ENCODE data around the gene AVP. TPM values are rescaled to one million over a fixed set of nuclear protein-coding genes. Genes with fewer than 3 reads are reported as not detected.
"Not testable (repeated sequence)": the region's sequence is repeated elsewhere in the genome, so short reads cannot be mapped to it uniquely, and the experiment has no call there.

Gene AVP
- total RNA-seq, 3 donors from 2014 or later, result not detected

DNA sequence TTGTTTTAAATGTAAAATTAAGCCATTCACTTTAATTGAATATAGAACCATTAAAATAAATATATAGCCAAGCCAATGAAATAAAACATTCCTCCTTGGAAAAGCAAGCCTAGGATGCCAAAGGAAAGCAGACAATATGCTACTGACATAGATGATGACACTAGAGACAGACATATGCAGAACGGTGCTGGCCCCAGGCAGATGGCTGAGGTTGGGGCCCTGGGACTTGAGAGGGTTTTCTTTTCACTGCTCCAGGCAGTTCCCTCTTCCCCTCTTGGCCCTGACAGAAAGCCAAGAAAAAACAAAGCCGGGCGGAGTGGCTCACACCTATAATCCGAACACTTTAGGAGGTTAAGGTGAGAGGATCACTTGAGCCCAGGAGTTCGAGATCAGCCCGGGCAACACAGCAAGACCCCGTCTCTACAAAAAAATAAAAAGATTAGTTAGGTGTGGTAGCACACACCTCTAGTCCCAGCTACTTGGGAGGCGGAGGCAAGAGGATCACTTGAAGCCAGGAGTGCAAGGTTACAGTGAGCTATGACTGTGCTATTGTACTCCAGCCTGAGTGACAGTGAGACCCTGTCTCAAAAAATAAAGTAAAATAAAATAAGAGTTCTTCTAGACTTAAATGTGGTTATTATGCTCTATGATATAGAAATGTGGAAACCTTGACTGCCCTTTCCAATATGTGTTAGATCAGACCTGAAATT lies 43.9 kb upstream of the AVP start:
- TF ChIP-seq, protein P1, sequence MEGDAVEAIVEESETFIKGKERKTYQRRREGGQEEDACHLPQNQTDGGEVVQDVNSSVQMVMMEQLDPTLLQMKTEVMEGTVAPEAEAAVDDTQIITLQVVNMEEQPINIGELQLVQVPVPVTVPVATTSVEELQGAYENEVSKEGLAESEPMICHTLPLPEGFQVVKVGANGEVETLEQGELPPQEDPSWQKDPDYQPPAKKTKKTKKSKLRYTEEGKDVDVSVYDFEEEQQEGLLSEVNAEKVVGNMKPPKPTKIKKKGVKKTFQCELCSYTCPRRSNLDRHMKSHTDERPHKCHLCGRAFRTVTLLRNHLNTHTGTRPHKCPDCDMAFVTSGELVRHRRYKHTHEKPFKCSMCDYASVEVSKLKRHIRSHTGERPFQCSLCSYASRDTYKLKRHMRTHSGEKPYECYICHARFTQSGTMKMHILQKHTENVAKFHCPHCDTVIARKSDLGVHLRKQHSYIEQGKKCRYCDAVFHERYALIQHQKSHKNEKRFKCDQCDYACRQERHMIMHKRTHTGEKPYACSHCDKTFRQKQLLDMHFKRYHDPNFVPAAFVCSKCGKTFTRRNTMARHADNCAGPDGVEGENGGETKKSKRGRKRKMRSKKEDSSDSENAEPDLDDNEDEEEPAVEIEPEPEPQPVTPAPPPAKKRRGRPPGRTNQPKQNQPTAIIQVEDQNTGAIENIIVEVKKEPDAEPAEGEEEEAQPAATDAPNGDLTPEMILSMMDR (IDR thresholded peaks at IDR 0.05), result no peak
- H3K36me3 ChIP-seq (ENCODE audit: low read depth), result no peaks in the 10 kb centered on the region
- H3K9me3 ChIP-seq, result peaks cover 3% of the 10 kb centered on the region
- H3K4me3 ChIP-seq, result no peak overlapping the region
- H3K4me1 ChIP-seq (ENCODE audit: low read depth), result no peaks in the 10 kb centered on the region
- DNase-seq, result no peak
- intact Hi-C loops (cut with DNase I, micrococcal nuclease), result no loop called here
- ATAC-seq, result no peak

DNA sequence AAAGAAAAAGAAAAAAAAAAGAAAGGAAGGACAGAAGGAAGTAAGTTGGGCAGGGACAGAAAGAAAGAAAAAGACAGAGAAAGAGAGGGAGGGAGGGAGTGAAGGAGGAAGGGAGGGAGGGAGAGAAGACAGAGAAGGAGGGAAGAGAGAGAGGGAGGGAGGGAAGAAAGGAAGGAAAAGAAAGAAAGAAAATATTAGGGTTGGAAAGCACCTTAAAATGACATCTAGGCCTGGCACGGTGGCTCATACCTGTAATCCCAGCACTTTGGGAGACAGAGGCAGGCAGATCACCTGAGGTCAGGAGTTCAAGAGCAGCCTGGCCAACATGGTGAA lies 42.0 kb upstream of the AVP start:
- H3K36me3 ChIP-seq (ENCODE audit: low read depth), result no peaks in the 10 kb centered on the region
- H3K4me1 ChIP-seq (ENCODE audit: low read depth), result no peaks in the 10 kb centered on the region
- H3K4me3 ChIP-seq, result no peak overlapping the region
- peaks cover 3% of the 10 kb centered on the region for H3K9me3 ChIP-seq
- ATAC-seq (no peak), DNase-seq (no peak)
- intact Hi-C loops (cut with DNase I, micrococcal nuclease), result no loop called here
- TF ChIP-seq, protein P1 (IDR thresholded peaks at IDR 0.05), result no peak

DNA sequence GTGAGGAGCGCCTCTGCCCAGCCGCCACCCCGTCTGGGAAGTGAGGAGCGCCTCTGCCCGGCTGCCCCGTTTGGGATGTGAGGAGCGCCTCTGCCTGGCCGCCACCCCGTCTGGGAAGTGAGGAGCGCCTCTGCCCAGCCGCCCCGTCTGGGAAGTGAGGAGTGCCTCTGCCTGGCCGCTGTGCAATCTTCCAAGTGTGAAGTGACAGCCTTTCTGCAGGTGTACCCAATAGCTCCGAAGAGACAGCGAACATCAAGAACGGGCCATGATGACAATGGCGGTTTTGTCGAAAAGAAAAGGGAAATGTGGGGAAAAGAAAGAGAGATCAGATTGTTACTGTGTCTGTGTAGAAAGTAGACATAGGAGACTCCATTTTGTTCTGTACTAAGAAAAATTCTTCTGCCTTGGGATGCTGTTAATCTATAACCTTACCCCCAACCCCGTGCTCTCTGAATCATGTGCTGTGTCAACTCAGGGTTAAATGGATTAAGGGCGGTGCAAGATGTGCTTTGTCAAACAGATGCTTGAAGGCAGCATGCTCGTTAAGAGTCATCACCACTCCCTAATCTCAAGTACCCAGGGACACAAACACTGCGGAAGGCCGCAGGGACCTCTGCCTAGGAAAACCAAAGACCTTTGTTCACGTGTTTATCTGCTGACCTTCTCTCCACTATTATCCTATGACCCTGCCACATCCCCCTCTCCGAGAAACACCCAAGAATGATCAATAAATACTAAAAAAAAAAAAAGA lies 41.4 kb upstream of the AVP start:
- H3K9me3 ChIP-seq; intact Hi-C loops (cut with DNase I, micrococcal nuclease); DNase-seq; H3K4me3 ChIP-seq; H3K4me1 ChIP-seq (ENCODE audit: low read depth); H3K36me3 ChIP-seq (ENCODE audit: low read depth); ATAC-seq: not testable (repeated sequence)

DNA sequence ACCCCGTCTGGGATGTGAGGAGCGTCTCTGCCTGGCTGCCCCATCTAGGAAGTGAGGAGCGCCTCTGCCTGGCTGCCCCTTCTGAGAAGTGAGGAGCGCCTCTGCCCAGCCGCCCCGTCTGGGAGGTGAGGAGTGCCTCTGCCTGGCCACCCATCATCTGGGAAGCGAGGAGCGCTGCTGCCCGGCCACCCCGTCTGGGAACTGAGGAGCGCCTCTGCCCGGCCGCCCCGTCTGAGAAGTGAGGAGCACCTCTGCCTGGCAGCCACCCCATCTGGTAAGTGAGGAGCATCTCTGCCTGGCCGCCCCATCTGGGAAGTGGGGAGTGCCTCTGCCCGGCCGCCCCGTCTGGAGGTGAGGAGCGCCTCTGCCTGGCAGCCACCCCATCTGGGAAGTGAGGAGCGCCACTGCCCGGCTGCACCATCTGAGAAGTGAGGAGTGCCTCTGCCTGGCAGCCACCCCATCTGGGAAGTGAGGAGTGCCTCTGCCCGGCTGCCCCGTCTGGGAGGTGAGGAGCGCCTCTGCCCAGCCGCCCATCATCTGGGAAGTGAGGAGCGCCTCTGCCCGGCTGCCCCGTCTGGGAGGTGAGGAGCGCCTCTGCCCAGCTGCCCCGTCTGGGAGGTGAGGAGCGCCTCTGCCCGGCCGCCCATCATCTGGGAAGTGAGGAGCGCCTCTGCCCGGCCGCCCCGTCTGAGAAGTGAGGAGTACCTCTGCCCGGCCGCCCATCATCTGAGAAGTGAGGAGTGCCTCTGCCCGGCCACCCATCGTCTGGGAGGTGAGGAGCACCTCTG lies 40.4 kb upstream of the AVP start:
- ATAC-seq; intact Hi-C loops (cut with DNase I, micrococcal nuclease); H3K4me3 ChIP-seq; DNase-seq; H3K9me3 ChIP-seq; H3K4me1 ChIP-seq (ENCODE audit: low read depth); H3K36me3 ChIP-seq (ENCODE audit: low read depth): not testable (repeated sequence)

DNA sequence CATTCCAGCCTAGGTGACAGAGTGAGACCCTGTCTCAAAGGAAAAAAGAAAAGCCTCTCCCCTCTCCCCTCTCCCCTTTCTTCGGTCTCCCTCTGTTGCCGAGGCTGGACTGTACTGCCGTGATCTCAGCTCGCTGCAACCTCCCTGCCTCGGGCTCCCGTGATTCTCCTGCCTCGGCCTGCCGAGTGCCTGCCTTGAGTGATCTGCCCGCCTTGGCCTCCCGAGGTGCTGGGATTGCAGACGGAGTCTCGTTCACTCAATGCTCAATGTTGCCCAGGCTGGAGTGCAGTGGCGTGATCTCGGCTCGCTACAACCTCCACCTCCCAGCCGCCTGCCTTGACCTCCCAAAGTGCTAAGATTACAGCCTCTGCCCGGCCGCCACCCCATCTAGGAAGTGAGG lies 39.6 kb upstream of the AVP start:
- H3K4me1 ChIP-seq (ENCODE audit: low read depth); H3K4me3 ChIP-seq; intact Hi-C loops (cut with DNase I, micrococcal nuclease); H3K9me3 ChIP-seq; H3K36me3 ChIP-seq (ENCODE audit: low read depth); DNase-seq; ATAC-seq: not testable (repeated sequence)

DNA sequence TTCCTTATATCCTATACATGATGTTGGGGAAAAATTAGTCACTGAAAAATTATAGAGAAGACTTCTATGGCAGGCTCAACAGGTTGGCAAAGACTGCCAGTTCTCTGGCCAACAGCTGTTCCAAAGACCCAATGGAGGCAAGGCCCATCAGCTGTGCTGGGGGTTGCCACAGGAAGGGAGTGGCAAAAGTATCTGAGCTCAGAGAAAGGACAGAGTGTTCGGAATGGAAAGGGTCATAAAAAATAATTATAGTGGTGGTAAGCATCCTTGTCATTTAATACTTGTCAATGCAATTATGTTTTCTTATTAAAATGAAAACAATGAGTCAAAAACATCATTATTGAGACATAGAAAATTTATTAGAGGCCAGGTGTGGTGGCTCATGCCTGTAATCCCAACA lies 39.0 kb upstream of the AVP start:
- DNase-seq, result no peak
- no peak for ATAC-seq
- Histone ChIP-seq H3K36me3 (ENCODE audit: low read depth) (no peaks in the 10 kb centered on the region), H3K4me1 (ENCODE audit: low read depth) (no peaks in the 10 kb centered on the region), H3K4me3 (no peak overlapping the region), H3K9me3 (peaks cover 3% of the 10 kb centered on the region)
- TF ChIP-seq, protein P1 (IDR thresholded peaks at IDR 0.05), result no peak
- intact Hi-C loops (cut with DNase I, micrococcal nuclease), result no loop called here
